ENCODE measurements around the gene JUND. TPM values are rescaled to one million over a fixed set of nuclear protein-coding genes. Genes with fewer than 3 reads are reported as not detected.

Gene JUND
- polyA plus RNA-seq, 1 of the 3 experiments (the other 2 are of a cell fraction), result 115 TPM

GRCh38 chr19:18290302-18291018 is 9.0 kb upstream of the JUND start:
- Histone ChIP-seq H4K20me1 (ENCODE audit: insufficient read depth) (no peaks in the 10 kb centered on the region), H3K9me2 (no peaks in the 10 kb centered on the region), H3K9ac (no peak overlapping the region), H3K27ac (ENCODE audit: low read depth in 2 of 2, low read length in 1 of 2) (no peak overlapping the region), H3F3A (replicated peaks; ENCODE audit: insufficient read depth) (peaks cover 22% of the 10 kb centered on the region), H3K4me1 (ENCODE audit: control insufficient read depth in 1 of 2, insufficient read depth in 2 of 2, low read depth in 1 of 2, low read length in 1 of 2) (peaks cover 8 to 22% of the 10 kb centered on the region in 2 experiments; a peak in 2 of 4 replicates), H3K9me3 (no peaks in the 10 kb centered on the region), H3K4me2 (no peak overlapping the region), H3K36me3 (replicated peaks in 1 of 2; ENCODE audit: control insufficient read depth in 1 of 2, insufficient read depth in 2 of 2, low read length in 1 of 2) (no peaks in the 10 kb centered on the region), H3K79me2 (ENCODE audit: insufficient read depth) (no peaks in the 10 kb centered on the region), H2AFZ (ENCODE audit: low read depth) (no peak overlapping the region), H3K27me3 (ENCODE audit: insufficient read depth) (no peaks in the 10 kb centered on the region), H3K4me3 (ENCODE audit: low read depth in 2 of 2, low read length in 1 of 2) (no peak overlapping the region)
- ChIA-PET CTCF (interaction anchor here (1.0 to 5.1 kb wide), 2 partner anchors 10 to 39 kb away, joined by 4 to 67 read pairs; partner anchors contain the start of gene JUND), POLR2A (interaction anchor here (1.3 to 3.8 kb wide), 2 partner anchors 10 to 32 kb away, joined by 4 to 112 read pairs; partner anchors contain the start of genes JUND and LSM4)
- DNase-seq, result no peak
- WGBS (ENCODE audit: low lambda C conversion rate), result 77% methylated on average over 13 of the region's 14 CpGs
- TF ChIP-seq TEAD4 (IDR thresholded peaks at IDR 0.05; ENCODE audit: borderline replicate concordance, insufficient read depth), result no peak
- no peak for TF ChIP-seq RFX5 (IDR thresholded peaks at IDR 0.05; ENCODE audit: low read length)
- TF ChIP-seq MEF2A (IDR thresholded peaks at IDR 0.05; ENCODE audit: borderline replicate concordance, low read depth), result no peak
- TF ChIP-seq, protein P1, sequence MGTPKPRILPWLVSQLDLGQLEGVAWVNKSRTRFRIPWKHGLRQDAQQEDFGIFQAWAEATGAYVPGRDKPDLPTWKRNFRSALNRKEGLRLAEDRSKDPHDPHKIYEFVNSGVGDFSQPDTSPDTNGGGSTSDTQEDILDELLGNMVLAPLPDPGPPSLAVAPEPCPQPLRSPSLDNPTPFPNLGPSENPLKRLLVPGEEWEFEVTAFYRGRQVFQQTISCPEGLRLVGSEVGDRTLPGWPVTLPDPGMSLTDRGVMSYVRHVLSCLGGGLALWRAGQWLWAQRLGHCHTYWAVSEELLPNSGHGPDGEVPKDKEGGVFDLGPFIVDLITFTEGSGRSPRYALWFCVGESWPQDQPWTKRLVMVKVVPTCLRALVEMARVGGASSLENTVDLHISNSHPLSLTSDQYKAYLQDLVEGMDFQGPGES (IDR thresholded peaks at IDR 0.05; ENCODE audit: low read depth, low read length), result no peak
- TF ChIP-seq POLR2AphosphoS5 (IDR thresholded peaks at IDR 0.05; ENCODE audit: low read depth, low read length), result no peak
- no peak for TF ChIP-seq FOXJ3 (CRISPR knock-in tag; IDR thresholded peaks at IDR 0.05)
- TF ChIP-seq NFIC (IDR thresholded peaks at IDR 0.05; ENCODE audit: borderline replicate concordance), result no peak
- no peak for TF ChIP-seq MXI1 (IDR thresholded peaks at IDR 0.05; ENCODE audit: low read depth, low read length)
- TF ChIP-seq ZBTB33 (IDR thresholded peaks at IDR 0.05; ENCODE audit: borderline replicate concordance, low read depth), result no peak
- no peak for TF ChIP-seq SMC3 (IDR thresholded peaks at IDR 0.05; ENCODE audit: low read depth, low read length)
- no peak for TF ChIP-seq MAX (IDR thresholded peaks at IDR 0.05; ENCODE audit: low read depth)
- TF ChIP-seq RXRA (IDR thresholded peaks at IDR 0.05; ENCODE audit: borderline replicate concordance, low read depth), result no peak
- no peak for TF ChIP-seq RCOR1 (IDR thresholded peaks at IDR 0.05; ENCODE audit: low read length)
